H7 (cell line): ENCODE data around the gene GP5. TPM values are rescaled to one million over a fixed set of nuclear protein-coding genes. Genes with fewer than 3 reads are reported as not detected.
A peak's percentile ranks its signal among the peaks of the same experiment; 100 is the strongest.

ENCODE experiments used
- DNase-seq: peaks from one replicate; pipeline ENCODE4 v3.0.0; 2012
- H3K27me3 ChIP-seq: 2 replicates; pipeline ENCODE4 v1.6.0; 2011; ENCODE audit warnings: mild to moderate bottlenecking, low read length; ENCODE audit not compliant: control insufficient read depth, insufficient read depth
- H3K36me3 ChIP-seq: replicated peaks from 2 replicates; pipeline ENCODE4 v1.5.1; 2011; ENCODE audit warnings: low read length; ENCODE audit not compliant: control insufficient read depth, insufficient read depth
- H3K4me3 ChIP-seq: 2 replicates; pipeline ENCODE4 v1.5.1; 2011; ENCODE audit warnings: low read depth, mild to moderate bottlenecking, control low read depth, low read length, moderate library complexity; ENCODE audit not compliant: insufficient read depth
- total RNA-seq: library from RNA; depleted of rRNA; stranded (reverse); fragments of >200 nt; shearing (Covaris generic); gene quantifications from 2 replicates; pipeline ENCODE4 v1.2.3, GENCODE V29; 2014

Gene GP5
- total RNA-seq, 1 experiment from 2014 or later: not detected

DNA sequence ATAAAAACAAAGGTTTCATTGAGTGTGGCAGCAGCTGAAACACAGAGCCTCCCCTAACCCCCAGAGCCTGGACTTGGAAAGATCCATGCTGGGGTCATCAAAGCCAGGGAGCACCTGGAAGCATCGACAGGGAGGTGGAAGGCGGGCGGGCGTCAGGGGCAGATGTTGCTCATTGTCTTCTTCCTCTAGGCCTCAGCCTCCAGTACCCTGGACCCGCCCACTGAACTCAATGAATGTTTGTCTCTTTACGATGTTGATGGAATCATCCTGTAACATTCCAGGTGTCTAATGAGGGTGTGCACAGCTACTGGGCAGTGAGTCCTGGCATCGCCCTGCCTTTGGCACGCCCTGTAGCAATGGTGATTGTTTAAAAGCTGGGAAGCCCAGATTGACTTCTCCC, 9.8 kb downstream of the GP5 start:
- DNase-seq: peak; percentile 18
- H3K4me3 ChIP-seq: no peak overlapping the region
- no peaks in the 10 kb centered on the region for H3K27me3 ChIP-seq
- H3K36me3 ChIP-seq: no peaks in the 10 kb centered on the region

DNA sequence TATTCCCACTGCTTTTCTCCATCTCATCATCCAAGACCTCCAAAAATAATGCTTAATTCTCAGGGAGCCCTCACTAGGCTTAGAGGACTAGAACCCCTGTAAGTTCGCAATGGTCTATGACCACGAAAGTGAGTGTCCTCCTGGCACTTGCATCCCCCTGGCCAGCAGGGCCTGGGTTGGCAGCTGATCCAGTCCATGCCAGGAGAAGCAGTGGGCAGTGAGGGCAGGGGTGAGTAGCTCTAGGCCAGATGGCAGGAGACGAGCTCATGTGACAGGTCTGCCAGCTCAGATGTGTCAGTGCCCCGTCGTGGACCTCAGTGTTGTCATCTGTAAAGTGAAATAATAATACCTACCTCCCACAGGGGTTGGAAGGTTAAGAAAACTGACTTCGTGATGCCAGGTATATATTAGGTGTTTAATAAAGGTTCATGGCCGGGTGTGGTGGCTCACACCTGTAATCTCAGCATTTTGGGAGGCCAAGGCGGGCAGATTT, 11.1 kb downstream of the GP5 start:
- no peaks in the 10 kb centered on the region for H3K27me3 ChIP-seq
- H3K36me3 ChIP-seq: no peaks in the 10 kb centered on the region
- H3K4me3 ChIP-seq: no peak overlapping the region
- no peak for DNase-seq

DNA sequence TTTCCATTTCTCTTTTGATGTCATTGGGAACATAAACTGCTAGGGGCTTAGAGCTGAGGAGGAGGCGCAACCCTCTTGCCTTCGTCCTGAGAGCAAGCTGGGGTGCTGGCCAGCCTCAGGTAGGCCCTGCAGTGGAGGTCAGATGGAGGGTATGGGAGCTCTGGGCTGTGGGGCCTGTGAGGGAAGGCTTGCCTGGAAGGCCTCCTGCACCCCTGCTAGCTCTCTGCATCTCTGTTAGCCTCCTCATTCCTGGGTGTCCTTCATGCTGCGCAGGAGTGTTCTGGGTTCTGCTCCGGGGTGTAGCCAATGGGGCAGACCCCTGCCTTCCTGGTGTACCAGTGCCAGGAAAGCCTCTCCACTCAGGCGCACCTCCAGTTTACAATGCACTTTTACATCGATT, 11.8 kb downstream of the GP5 start:
- no peaks in the 10 kb centered on the region for H3K27me3 ChIP-seq
- DNase-seq: peak; percentile 5
- no peaks in the 10 kb centered on the region for H3K36me3 ChIP-seq
- no peak overlapping the region for H3K4me3 ChIP-seq

DNA sequence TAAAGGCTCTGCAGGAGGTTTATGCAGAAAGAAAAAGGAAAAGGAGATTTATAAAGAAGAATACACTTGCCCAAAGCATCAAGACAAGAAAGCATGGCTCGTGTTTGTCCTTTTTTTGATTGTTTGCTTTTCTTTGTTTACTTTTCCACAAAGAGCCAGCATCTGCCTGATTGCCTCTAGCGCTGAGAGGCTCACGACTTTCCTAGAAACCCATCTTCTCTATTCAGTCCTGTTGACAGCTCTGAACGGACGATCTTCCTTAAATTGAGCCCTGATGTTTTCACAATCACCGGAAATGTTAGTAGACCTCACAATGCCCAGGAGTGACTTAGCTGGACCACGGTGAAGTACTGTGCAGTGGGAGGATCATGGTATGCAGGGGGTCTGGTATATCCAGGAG, 12.4 kb downstream of the GP5 start:
- DNase-seq: peak; percentile 12
- Histone ChIP-seq H3K27me3 (no peaks in the 10 kb centered on the region), H3K4me3 (no peak overlapping the region), H3K36me3 (no peaks in the 10 kb centered on the region)

DNA sequence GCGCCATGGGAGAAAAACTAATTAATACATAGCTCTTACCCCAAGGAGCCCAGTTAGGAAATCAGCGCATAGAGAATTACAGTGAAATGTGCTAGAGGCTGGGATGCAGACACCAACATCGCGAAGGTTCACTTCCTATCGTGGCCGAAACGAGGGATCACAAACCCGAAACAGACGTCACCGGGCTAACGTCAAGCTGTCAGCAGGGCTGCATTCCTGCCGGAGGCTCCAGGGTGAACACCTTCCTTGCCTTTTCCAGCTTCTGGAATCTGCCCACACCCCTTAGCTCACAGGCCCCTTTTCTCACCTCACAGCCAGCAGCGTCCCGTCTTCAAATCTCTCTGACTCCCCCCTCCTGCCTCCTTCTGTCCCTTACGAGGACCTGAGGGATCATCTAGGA, 13.0 kb downstream of the GP5 start:
- peak; percentile 22 for DNase-seq
- no peak overlapping the region for H3K4me3 ChIP-seq
- H3K36me3 ChIP-seq: no peaks in the 10 kb centered on the region
- H3K27me3 ChIP-seq: no peaks in the 10 kb centered on the region

DNA sequence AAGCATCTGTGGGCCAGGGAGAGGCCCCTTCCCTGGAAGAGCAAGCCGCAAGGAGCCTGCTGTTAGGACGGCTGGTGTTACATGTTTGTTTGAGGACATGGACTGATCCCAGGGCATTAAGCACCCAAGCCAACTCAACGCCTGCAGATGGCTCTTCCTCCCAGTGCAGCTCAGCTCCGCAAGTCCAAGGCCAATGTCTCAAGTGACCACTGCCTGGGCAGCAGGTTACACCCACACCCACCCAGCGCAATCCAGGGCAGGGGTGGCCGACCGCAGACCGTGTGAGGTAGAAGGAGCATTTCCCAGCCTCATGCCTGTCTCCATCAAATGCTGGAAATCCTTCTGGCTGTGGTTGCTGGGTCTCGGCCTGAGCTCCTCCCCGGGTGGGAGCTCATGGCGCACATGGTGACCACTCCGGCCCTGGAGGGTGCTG, 14.5 kb downstream of the GP5 start:
- peak; percentile 22 for DNase-seq
- no peaks in the 10 kb centered on the region for H3K27me3 ChIP-seq
- no peaks in the 10 kb centered on the region for H3K36me3 ChIP-seq
- H3K4me3 ChIP-seq: no peak overlapping the region

DNA sequence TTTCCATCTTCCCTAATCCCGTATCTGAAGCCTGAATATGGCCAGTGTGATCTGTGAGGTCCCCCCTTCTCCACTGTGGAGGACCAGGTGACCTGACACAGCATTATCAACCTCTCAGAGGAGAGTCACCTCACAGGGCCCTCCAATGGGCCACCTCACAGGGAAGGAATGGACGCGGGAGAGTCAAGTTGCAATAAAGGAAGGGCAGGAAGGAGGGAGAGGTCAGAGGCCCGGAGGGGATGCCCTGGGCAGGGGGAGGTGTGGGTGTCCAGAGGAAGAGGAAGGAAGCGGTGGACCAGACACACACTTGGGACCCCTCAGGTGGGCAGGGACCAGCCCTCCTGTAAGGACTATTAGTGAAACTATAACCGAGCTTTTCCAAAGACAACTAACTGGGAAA, 14.9 kb downstream of the GP5 start:
- no peaks in the 10 kb centered on the region for H3K27me3 ChIP-seq
- H3K4me3 ChIP-seq: no peak overlapping the region
- H3K36me3 ChIP-seq: no peaks in the 10 kb centered on the region
- peak; percentile 12 for DNase-seq

DNA sequence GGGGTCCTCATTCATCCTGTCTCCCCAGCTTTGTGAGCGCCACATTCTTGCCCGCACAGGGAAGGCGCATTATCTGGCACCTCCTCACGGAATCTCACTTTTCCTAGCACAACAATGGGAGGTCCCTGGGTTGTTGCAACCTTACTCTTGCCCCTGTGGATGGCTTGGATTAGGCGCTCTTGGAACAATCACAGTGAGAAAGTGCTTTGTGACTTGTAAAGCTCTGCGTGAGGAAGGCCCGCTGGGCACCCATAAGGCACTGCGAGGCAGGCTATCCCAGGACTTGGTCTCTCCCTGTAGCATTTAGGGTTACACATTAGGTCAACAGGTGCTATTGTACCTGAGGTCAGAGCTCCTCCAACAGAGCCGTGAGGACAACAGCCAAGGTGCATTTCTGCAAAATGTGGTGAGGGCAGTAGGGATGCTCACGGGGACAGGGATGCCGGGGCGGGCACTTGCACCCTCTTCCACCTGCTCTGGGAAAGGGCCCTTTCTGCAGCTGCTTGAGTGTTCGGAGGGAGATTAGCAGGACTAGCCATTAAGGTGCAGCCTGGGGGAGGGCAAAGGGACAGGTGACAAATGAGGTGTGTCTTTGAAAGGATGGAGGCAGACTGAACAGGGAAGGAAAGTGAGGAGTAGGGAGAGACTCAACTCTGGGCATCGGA, 15.7 kb downstream of the GP5 start:
- no peaks in the 10 kb centered on the region for H3K36me3 ChIP-seq
- peak; percentile 59 for DNase-seq
- no peaks in the 10 kb centered on the region for H3K27me3 ChIP-seq
- H3K4me3 ChIP-seq: no peak overlapping the region

DNA sequence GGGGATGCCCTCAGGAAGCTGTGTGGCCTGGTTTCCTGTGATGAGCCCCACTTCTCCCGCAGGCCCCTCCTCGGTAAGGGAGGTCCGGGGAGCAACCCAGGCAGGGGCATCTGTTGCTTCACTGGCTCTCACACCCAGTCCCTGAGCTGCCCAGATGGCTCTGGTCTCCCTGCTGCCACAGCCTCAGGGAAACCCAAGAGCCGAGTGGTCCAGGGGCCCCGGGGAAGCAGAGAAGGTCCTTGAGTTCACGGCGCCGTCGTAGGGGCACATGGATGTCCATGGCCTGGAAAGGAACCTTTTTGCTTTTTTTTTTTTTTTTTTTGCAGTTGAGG, 16.2 kb downstream of the GP5 start:
- Histone ChIP-seq H3K36me3 (no peaks in the 10 kb centered on the region), H3K4me3 (no peak overlapping the region), H3K27me3 (no peaks in the 10 kb centered on the region)
- DNase-seq: no peak

DNA sequence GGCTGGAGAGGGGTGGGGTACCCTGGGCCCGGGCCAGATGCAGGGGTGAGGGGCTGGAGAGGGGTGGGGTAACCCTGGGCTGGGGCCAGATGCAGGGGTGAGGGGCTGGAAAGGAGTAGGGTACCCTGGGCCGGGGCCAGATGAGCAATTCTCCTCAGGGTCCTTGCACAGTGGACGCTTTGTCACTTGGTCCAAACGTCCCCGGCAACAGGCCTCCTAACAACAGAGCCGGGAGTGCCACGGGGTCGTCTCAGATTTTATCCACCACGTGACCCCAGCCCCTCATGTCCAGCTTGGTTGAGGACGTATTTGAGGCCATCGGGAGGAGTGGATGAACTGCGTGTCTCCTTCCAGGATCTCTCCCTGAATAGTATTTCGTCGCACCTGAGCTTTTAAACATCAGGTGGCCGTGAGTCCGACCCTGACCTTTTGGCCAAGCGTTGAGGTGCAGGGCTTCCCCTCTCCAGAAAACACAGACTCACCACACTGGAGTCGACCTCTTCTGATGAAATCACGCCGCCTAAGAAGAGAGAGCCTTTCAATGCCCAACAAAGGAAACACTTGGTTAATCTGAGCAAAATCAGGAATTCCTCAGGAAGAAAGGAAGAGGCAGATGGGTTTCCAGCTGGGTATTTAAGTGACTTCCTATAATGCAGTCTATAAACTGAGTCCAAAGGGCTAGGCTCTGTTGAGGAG, 16.7 kb downstream of the GP5 start:
- Histone ChIP-seq H3K4me3 (no peak overlapping the region), H3K27me3 (no peaks in the 10 kb centered on the region), H3K36me3 (no peaks in the 10 kb centered on the region)
- peak; percentile 55 for DNase-seq

DNA sequence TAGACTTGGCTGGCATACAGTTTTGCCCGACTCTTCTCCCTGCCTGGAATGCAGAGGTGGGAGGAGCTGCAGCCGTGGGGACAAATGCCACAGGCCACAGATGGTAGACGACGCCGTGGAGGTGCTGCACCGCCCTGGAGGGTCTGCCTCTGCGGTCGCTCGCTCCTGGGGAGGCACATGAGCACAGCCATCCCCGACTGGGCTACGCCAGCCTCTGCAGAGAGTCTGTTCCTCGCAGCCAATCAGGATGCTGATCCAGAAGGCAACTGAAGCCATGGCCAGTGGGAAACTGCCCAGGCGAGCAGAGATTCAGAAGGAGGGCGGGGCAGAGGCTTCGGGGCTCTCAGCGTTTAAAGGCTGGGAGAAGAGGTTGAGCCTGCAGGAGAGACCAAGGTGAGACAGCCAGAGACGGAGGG, 17.6 kb downstream of the GP5 start:
- peak; percentile 71 for DNase-seq
- no peaks in the 10 kb centered on the region for H3K27me3 ChIP-seq
- H3K36me3 ChIP-seq: no peaks in the 10 kb centered on the region
- H3K4me3 ChIP-seq: no peak overlapping the region

DNA sequence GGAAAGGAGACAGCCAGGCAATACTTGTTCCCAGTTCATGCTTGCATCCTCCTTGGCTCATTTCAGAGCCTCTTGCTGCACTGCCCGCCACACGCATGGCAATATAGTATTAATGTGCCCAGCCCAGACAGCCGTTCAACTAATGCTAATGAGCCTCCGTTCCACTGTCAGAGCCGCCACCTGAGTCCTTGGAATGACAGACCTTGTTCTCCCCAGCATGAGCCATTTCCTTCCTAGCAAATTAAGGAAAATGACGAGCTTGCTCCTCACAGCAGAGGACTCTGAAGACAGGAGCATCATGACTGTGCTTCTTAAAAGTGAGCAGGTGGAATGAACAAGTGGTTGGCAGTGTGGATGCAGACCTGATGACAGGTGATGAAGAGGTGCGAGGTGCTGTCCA, 18.7 kb downstream of the GP5 start:
- no peak for DNase-seq
- Histone ChIP-seq H3K27me3 (no peaks in the 10 kb centered on the region), H3K36me3 (no peaks in the 10 kb centered on the region), H3K4me3 (no peak overlapping the region)

DNA sequence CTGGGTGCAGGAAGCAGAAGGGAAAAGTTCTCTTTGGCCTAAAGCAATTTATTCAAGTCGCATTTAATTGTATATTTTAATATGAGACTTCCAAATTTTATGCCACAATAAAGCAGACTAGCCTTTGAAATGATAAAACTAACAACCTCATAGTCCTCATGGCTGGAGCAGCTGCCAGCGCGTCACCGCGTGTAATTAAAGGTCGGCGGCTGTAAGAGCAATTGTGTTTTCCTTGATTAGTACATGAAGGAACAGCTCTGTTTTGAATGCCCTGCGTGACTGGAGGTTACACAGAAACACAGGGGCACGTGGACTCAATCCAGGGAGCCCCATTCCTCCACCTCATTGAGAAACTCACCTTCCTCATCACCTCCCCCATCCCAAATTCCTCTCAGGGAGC, 19.4 kb downstream of the GP5 start:
- no peak overlapping the region for H3K4me3 ChIP-seq
- DNase-seq: no peak
- H3K36me3 ChIP-seq: no peaks in the 10 kb centered on the region
- no peaks in the 10 kb centered on the region for H3K27me3 ChIP-seq

DNA sequence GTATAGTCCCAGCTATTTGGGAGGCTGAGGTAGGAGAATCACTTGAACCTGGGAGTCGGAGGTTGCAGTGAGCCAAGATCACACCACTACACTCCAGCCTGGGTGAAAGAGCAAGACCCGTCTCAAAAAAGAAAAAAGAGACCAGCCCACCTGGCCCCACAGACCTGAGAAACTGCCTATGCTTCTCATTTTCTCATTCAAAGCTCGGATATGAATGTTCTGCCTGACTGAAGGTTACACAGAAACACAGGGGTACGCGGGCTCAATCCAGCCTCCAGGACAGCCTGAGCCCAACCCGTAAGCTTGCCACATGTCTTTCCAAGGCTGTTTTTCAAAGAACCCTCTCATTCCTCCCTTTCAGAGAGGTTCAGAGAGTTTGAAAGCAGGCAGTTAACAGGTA, 19.8 kb downstream of the GP5 start:
- Histone ChIP-seq H3K27me3 (no peaks in the 10 kb centered on the region), H3K36me3 (no peaks in the 10 kb centered on the region), H3K4me3 (no peak overlapping the region)
- DNase-seq: no peak

DNA sequence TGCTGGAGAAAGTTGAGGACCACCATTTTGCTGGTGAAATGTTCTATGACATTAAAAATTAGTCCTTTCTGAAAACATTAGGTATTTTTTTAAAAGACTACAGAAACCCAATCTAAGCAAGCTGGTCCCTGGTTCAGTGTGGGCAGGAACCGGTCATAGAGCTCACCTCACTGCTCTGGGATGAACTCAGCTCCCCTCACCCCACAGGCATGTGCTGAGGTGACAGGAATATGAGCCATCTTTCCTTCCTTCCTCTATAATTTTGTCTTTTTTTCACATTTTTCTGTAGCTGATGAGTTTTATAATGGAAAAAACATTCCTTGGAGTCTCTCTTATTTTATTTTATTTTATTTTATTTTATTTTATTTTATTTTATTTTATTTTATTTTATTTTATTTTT, 21.4 kb downstream of the GP5 start:
- no peaks in the 10 kb centered on the region for H3K36me3 ChIP-seq
- H3K27me3 ChIP-seq: no peaks in the 10 kb centered on the region
- no peak overlapping the region for H3K4me3 ChIP-seq
- no peak for DNase-seq
